ENCODE measurements around the gene CC2D2A. TPM values are rescaled to one million over a fixed set of nuclear protein-coding genes. Genes with fewer than 3 reads are reported as not detected.

CC2D2A gene
- total and polyA plus RNA-seq, 10 donors: 2.6 to 16.6 (median 6.9) TPM

GRCh38 chr4:15552557-15553362 lies 83.1 kb downstream of the CC2D2A start:
- intact Hi-C loops (cut with DNase I; ENCODE audit: low total_unique reads): no loop called here
- Histone ChIP-seq H3K36me3 (peaks cover 0 to 26% (median 0%) of the 10 kb centered on the region in 6 donors), H3K4me1 (peaks cover 0 to 2% (median 0%) of the 10 kb centered on the region in 6 donors), H3K9me3 (no peaks in the 10 kb centered on the region), H3K4me3 (no peak overlapping the region), H3K27ac (no peak overlapping the region), H3K27me3 (replicated peaks in 1 of 7) (no peaks in the 10 kb centered on the region)
- TF ChIP-seq POLR2AphosphoS5 (IDR thresholded peaks at IDR 0.05): no peak
- TF ChIP-seq POLR2A (IDR thresholded peaks at IDR 0.05): no peak
- no peak for TF ChIP-seq CTCF (IDR thresholded peaks at IDR 0.05 in 8 of 11, conservative IDR thresholded peaks at IDR 0.05 in 3 of 11)
- WGBS, 5 donors: 92 to 98% (median 96%) methylated on average over 6 of the region's 6 CpGs
- no peak for DNase-seq

- 81 to 97% (median 95%) methylated on average over 4 of the region's 4 CpGs for WGBS, 5 donors
- no peaks in the 10 kb centered on the region for H3K4me1 ChIP-seq
- H3K36me3 ChIP-seq: peaks cover 0 to 38% (median 0%) of the 10 kb centered on the region in 6 donors
- H3K4me3 ChIP-seq: no peak overlapping the region
- H3K27ac ChIP-seq: no peak overlapping the region
- H3K9me3 ChIP-seq: no peaks in the 10 kb centered on the region
- DNase-seq: no peak
- intact Hi-C loops (cut with DNase I; ENCODE audit: low total_unique reads): no loop called here
- TF ChIP-seq POLR2AphosphoS5 (IDR thresholded peaks at IDR 0.05): no peak
- TF ChIP-seq POLR2A (IDR thresholded peaks at IDR 0.05): no peak
- TF ChIP-seq CTCF (IDR thresholded peaks at IDR 0.05 in 8 of 11, conservative IDR thresholded peaks at IDR 0.05 in 3 of 11): no peak
- no peaks in the 10 kb centered on the region for H3K27me3 ChIP-seq (replicated peaks in 1 of 7)
Measured at GRCh38 chr4:15556511-15557092, 86.9 kb downstream of the CC2D2A start.

DNA sequence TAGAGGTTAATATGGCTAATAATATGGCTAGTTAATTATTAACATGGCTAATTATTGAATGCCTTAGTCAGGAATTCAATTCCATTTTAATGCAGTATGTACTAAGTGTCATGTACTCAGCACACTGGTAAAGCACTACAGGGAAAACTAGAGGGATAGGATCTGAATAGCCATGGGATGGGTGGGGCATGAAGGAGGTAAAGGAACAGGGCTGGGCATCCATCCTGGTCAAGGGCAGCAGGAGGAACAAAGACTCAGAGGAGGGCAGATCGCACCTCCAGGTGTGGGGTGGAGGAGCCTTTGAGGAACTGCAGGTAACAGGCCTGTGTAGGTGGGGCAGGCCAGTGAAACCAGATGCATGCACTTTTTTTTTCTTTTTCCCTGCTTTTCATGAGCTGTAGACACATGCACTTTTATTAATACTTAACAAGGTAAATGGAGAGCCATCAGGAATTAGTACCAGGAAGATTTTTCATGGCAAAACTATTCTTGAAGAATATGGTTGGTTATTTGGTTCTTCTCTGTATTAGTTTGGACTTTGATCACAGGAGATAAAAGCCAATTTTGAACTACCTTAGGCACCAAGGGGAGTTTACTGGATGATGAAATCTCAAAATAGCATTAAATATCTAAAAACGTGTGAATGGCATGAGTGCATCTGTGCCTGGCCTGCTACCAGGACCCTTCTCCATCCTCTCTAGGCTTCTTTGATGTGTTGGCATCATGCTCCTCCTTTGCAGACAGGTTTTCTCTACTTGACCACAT lies 88.3 kb downstream of the CC2D2A start:
- Histone ChIP-seq H3K9me3 (no peaks in the 10 kb centered on the region), H3K4me3 (no peak overlapping the region), H3K27me3 (replicated peaks in 1 of 7) (no peaks in the 10 kb centered on the region), H3K36me3 (peaks cover 0 to 51% (median 1%) of the 10 kb centered on the region in 6 donors), H3K4me1 (no peaks in the 10 kb centered on the region), H3K27ac (no peak overlapping the region)
- DNase-seq: no peak
- intact Hi-C loops (cut with DNase I; ENCODE audit: low total_unique reads): no loop called here
- no peak for TF ChIP-seq POLR2AphosphoS5 (IDR thresholded peaks at IDR 0.05)
- TF ChIP-seq POLR2A (IDR thresholded peaks at IDR 0.05): no peak
- TF ChIP-seq CTCF (IDR thresholded peaks at IDR 0.05 in 8 of 11, conservative IDR thresholded peaks at IDR 0.05 in 3 of 11): no peak
- 76 to 92% (median 79%) methylated on average over 2 of the region's 2 CpGs for WGBS, 5 donors

DNA sequence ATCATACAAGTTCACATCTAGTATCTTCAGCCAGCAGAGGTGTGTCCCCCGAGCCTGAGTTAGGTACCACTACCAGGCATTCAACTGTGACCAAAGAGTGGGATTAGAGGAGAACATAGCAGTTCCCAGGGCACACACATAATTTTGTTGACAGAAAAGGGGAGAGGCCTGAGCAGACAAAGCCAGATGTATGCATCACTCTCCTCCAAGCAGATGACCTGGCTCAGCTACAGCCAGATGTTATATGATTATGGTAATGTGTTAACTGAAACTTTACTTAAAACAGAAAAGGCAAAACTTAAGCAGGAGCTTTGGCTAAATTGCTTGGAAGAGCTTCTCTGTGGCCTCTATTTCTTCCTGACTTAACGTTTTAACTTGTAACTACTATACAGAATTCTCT lies 88.9 kb downstream of the CC2D2A start:
- TF ChIP-seq CTCF (IDR thresholded peaks at IDR 0.05 in 8 of 11, conservative IDR thresholded peaks at IDR 0.05 in 3 of 11): no peak
- no peak for TF ChIP-seq POLR2AphosphoS5 (IDR thresholded peaks at IDR 0.05)
- TF ChIP-seq POLR2A (IDR thresholded peaks at IDR 0.05): no peak
- no peaks in the 10 kb centered on the region for H3K9me3 ChIP-seq
- WGBS, 5 donors: 87 to 96% (median 91%) methylated on average over 2 of the region's 2 CpGs
- intact Hi-C loops (cut with DNase I; ENCODE audit: low total_unique reads): no loop called here
- peaks cover 0 to 55% (median 6%) of the 10 kb centered on the region in 6 donors for H3K36me3 ChIP-seq
- no peak for DNase-seq
- no peaks in the 10 kb centered on the region for H3K4me1 ChIP-seq
- H3K4me3 ChIP-seq: no peak overlapping the region
- H3K27ac ChIP-seq: no peak overlapping the region
- no peaks in the 10 kb centered on the region for H3K27me3 ChIP-seq (replicated peaks in 1 of 7)
